HepG2 (cell line): ENCODE results near the gene ANAPC16. TPM values are rescaled to one million over a fixed set of nuclear protein-coding genes. Genes with fewer than 3 reads are reported as not detected.

ENCODE experiments used
- ATF6 ChIP-seq: sonication (generic); formaldehyde crosslinking; conservative IDR thresholded peaks from 2 replicates; pipeline ENCODE4 v1.4.0; 2020; ENCODE audit warnings: missing genetic modification reagents
- ATF7-NPFF ChIP-seq: sonication (generic); formaldehyde crosslinking; IDR thresholded peaks from 2 replicates; pipeline ENCODE4 v1.8.1; 2023; ENCODE audit warnings: mild to moderate bottlenecking, low read depth, missing genetic modification reagents, moderate library complexity
- EP300 ChIP-seq, 3 experiments: sonication (generic) in 1 of 3; formaldehyde crosslinking in 1 of 3; IDR thresholded peaks; 2 replicates each; pipeline versions ENCODE4 v1.5.1 to v1.6.1; 2011 to 2020; ENCODE audit warnings: low read depth in 2 of 3, low read length in 2 of 3, borderline replicate concordance in 1 of 3, improper control_type of control experiment in 1 of 3, mild to moderate bottlenecking in 1 of 3, missing genetic modification reagents in 1 of 3, moderate library complexity in 1 of 3
- KLF15 ChIP-seq: sonication (generic); formaldehyde crosslinking; IDR thresholded peaks from 2 replicates; pipeline ENCODE4 v1.8.1; 2023; ENCODE audit warnings: borderline replicate concordance, mild to moderate bottlenecking, inconsistent platforms, missing genetic modification reagents, mixed read lengths
- MEIS1 ChIP-seq: sonication (generic); formaldehyde crosslinking; IDR thresholded peaks from 2 replicates; pipeline ENCODE4 v1.9.0; 2021; ENCODE audit warnings: mild to moderate bottlenecking, missing genetic modification reagents, moderate library complexity, borderline replicate concordance
- PRMT3 ChIP-seq: sonication (generic); formaldehyde crosslinking; IDR thresholded peaks from 2 replicates; pipeline ENCODE4 v1.8.1; 2022; ENCODE audit warnings: low read depth, mild to moderate bottlenecking, moderate library complexity, missing genetic modification reagents, borderline replicate concordance
- TAF15 ChIP-seq: fragments of 200-400 bp; formaldehyde crosslinking; IDR thresholded peaks from one replicate; pipeline ENCODE4 v1.6.1; 2018; ENCODE audit warnings: mild to moderate bottlenecking, low read depth, low read length; ENCODE audit not compliant: poor library complexity, severe bottlenecking
- THYN1 ChIP-seq: sonication (generic); formaldehyde crosslinking; IDR thresholded peaks from 2 replicates; pipeline ENCODE4 v1.8.1; 2023; ENCODE audit warnings: low read depth, mild to moderate bottlenecking, moderate library complexity, missing genetic modification reagents, borderline replicate concordance
- ZBTB14 ChIP-seq: sonication (generic); formaldehyde crosslinking; IDR thresholded peaks from 2 replicates; pipeline ENCODE4 v1.4.0; 2020; ENCODE audit warnings: missing genetic modification reagents
- ZBTB21 ChIP-seq: sonication (generic); formaldehyde crosslinking; IDR thresholded peaks from 2 replicates; pipeline ENCODE4 v1.4.0; 2020; ENCODE audit warnings: missing genetic modification reagents
- ZNF142 ChIP-seq: sonication (generic); formaldehyde crosslinking; IDR thresholded peaks from 2 replicates; pipeline ENCODE4 v1.4.0; 2020; ENCODE audit warnings: missing genetic modification reagents
- ZNF333 ChIP-seq: sonication (generic); formaldehyde crosslinking; IDR thresholded peaks from 2 replicates; pipeline ENCODE4 v1.4.0; 2020; ENCODE audit warnings: mild to moderate bottlenecking, missing genetic modification reagents, borderline replicate concordance
- ZNF362 ChIP-seq: sonication (generic); formaldehyde crosslinking; IDR thresholded peaks from 2 replicates; pipeline ENCODE4 v1.4.0; 2020; ENCODE audit warnings: missing genetic modification reagents, mild to moderate bottlenecking, borderline replicate concordance
- ZNF441 ChIP-seq: sonication (generic); formaldehyde crosslinking; IDR thresholded peaks from 2 replicates; pipeline ENCODE4 v1.7.0; 2021; ENCODE audit warnings: missing genetic modification reagents, borderline replicate concordance
- ZSCAN21 ChIP-seq: sonication (generic); formaldehyde crosslinking; IDR thresholded peaks from 2 replicates; pipeline ENCODE4 v1.8.0; 2022; ENCODE audit warnings: mild to moderate bottlenecking, missing genetic modification reagents, moderate library complexity, borderline replicate concordance
- polyA plus RNA-seq, 8 experiments: library from polyadenylated mRNA; depleted of rRNA in 3 of 8; stranded (reverse) in 7 of 8; unstranded in 1 of 8; fragments of >200 nt; fragmentation: Illumina TruSeq in 4 of 8; extraction: Trizol in 4 of 8; gene quantifications; 2 replicates each; pipeline versions ENCODE4 v1.2.1 to v1.2.3, GENCODE V29; 2011 to 2016; ENCODE audit warnings: low read depth in 4 of 8, missing spikeins in 1 of 8, mixed read lengths in 1 of 8; ENCODE audit not compliant: insufficient read depth in 1 of 8
- total RNA-seq, 5 experiments: library from RNA; depleted of rRNA; stranded (reverse); fragments of >200 nt; fragmentation: Illumina TruSeq; extraction: Trizol; gene quantifications; 2 replicates each; pipeline ENCODE4 v1.2.3, GENCODE V29; 2016; ENCODE audit warnings: low read depth in 1 of 5

Gene ANAPC16
- total and polyA plus RNA-seq, 2 of the 13 experiments (the other 11 are each of a cell fraction or from before 2014, with no cell fraction given): 74.8 to 89.4 TPM

GRCh38 chr10:72276013-72276387 is 60.2 kb downstream of the ANAPC16 start (continued):
- TF ChIP-seq ZNF142 (CRISPR knock-in tag): peak; percentile 20; the same call in 1 of the 2 replicates
- TF ChIP-seq PRMT3 (CRISPR knock-in tag): no peak
- no peak for TF ChIP-seq MEIS1 (CRISPR knock-in tag)
- TF ChIP-seq EP300 (IDR thresholded peaks at IDR 0.05; ENCODE audit: low read depth in 2 of 2, low read length in 2 of 2): no peak
- no peak; the same call in 1 of the 2 replicates for TF ChIP-seq EP300 (CRISPR knock-in tag; IDR thresholded peaks at IDR 0.05; ENCODE audit: borderline replicate concordance)
- TF ChIP-seq ATF7-NPFF (CRISPR knock-in tag): 0 out of 2 replicates have a peak, but pooled peaks have one; percentile 49
- TF ChIP-seq ZBTB21 (CRISPR knock-in tag): no peak
- no peak for TF ChIP-seq ATF6 (CRISPR knock-in tag)
- no peak for TF ChIP-seq ZBTB14
- no peak for TF ChIP-seq KLF15
- TF ChIP-seq THYN1 (CRISPR knock-in tag): no peak
- TF ChIP-seq ZSCAN21 (CRISPR knock-in tag): no peak
- no peak for TF ChIP-seq ZNF362 (CRISPR knock-in tag)
- TF ChIP-seq TAF15: no peak
- no peak for TF ChIP-seq ZNF333 (CRISPR knock-in tag)
- TF ChIP-seq ZNF441: no peak
